Breast epithelium (tissue), 4 donors: ENCODE data around the gene MYO1C. TPM values are rescaled to one million over a fixed set of nuclear protein-coding genes. Genes with fewer than 3 reads are reported as not detected.
A peak's percentile ranks its signal among the peaks of the same experiment; 100 is the strongest.
"Not testable (repeated sequence)": the region's sequence is repeated elsewhere in the genome, so short reads cannot be mapped to it uniquely, and the experiment has no call there.

Experiments
- DNase-seq, 2 donors: peaks; one replicate each; pipeline ENCODE4 v3.0.0-alpha.2; 2019; ENCODE audit warnings: low spot score in 2 of 2
- H3K27ac ChIP-seq, 2 donors: fragments of 200-600 bp; sonication (generic) in 1 of 2; one replicate each; pipeline ENCODE4 v1.5.1; 2016 to 2019; ENCODE audit warnings: mild to moderate bottlenecking in 1 of 2
- H3K27me3 ChIP-seq, 2 donors: fragments of 200-600 bp; sonication (generic) in 1 of 2; one replicate each; pipeline versions ENCODE4 v1.5.1 to v1.6.0; 2017 to 2019; ENCODE audit warnings: control low read depth in 1 of 2, mild to moderate bottlenecking in 1 of 2
- H3K36me3 ChIP-seq: fragments of 200-600 bp; one replicate; pipeline ENCODE4 v1.5.1; 2019
- H3K4me1 ChIP-seq, 2 donors: fragments of 200-600 bp; sonication (generic); one replicate each; pipeline ENCODE4 v1.5.1; 2016 to 2019; ENCODE audit warnings: control low read depth in 1 of 2
- H3K4me3 ChIP-seq, 3 donors: fragments of 200-600 bp; sonication (generic); 1 replicate in 2 of 3; 2 replicates in 1 of 3; pipeline ENCODE4 v1.5.1; 2016 to 2019; ENCODE audit warnings: mild to moderate bottlenecking in 3 of 3, moderate library complexity in 2 of 3
- H3K9me3 ChIP-seq, 2 donors: fragments of 200-600 bp; sonication (generic) in 1 of 2; one replicate each; pipeline ENCODE4 v1.5.1; 2016 to 2019; ENCODE audit warnings: control low read depth in 1 of 2
- CTCF ChIP-seq, 3 donors: fragments of 450-650 bp; IDR thresholded peaks; one replicate each; pipeline ENCODE4 v1.5.1; 2016 to 2017; ENCODE audit warnings: antibody characterized with exemption in 3 of 3, mild to moderate bottlenecking in 3 of 3, moderate library complexity in 3 of 3
- POLR2A ChIP-seq: fragments of 450-650 bp; IDR thresholded peaks from one replicate; pipeline ENCODE4 v1.6.1; 2016; ENCODE audit warnings: antibody characterized with exemption, mild to moderate bottlenecking, moderate library complexity
- POLR2AphosphoS5 ChIP-seq, 3 donors: sonication (generic); formaldehyde crosslinking; IDR thresholded peaks; one replicate each; pipeline ENCODE4 v1.6.1; 2017; ENCODE audit warnings: antibody characterized with exemption in 3 of 3
- intact Hi-C: fragments of 100-400 bp; cut with DNase I; formaldehyde crosslinking; loops from one replicate; pipeline ENCODE4 v1.15.1; 2023; ENCODE audit warnings: low total_unique reads
- total RNA-seq, 3 donors: library from RNA; depleted of rRNA; stranded (reverse); fragments of >200 nt; gene quantifications; one replicate each; pipeline ENCODE4 v1.1.0, GENCODE V29; 2016

MYO1C gene
- total RNA-seq, 3 donors from 2014 or later, result 99.5 to 235 (median 137) TPM

DNA sequence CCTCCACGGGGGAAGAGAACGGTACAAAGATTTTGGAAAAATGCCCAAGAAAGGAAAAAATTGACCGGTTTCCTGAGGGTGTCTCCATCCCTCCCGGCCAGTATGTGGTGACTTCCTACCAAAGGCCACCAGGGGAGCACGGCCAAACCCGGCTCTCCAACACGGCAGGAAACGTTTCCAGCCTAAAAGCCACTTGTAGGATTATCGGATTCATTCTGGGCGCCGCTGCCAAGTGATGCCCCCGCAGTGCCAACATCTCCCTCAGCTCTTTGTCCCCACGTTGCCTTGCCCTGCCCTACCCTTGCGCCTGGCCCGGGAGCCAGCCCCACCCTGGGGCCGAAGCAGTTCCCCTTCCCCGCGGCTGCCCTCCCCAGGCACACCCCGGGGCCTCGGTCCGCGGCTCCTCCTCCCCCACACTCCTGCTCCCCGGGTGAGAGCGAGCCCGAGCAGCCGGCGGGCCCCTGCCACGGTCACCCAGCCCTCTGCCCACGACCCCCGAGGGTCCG, 37.1 kb downstream of the MYO1C start:
- Histone ChIP-seq H3K27me3 (no peaks in the 10 kb centered on the region), H3K4me1 (peaks cover 3 to 4% of the 10 kb centered on the region in 2 donors), H3K9me3 (no peaks in the 10 kb centered on the region), H3K36me3 (no peaks in the 10 kb centered on the region), H3K27ac (peak overlapping the region; percentile 97 to 99), H3K4me3 (peak overlapping the region; percentile 98 to 100 (median 100))
- no peak for TF ChIP-seq POLR2A
- TF ChIP-seq CTCF (IDR thresholded peaks at IDR 0.05), result peak; percentile 67 to 81 (median 74)
- peak in 1 of 3 donors; percentile 34 for TF ChIP-seq POLR2AphosphoS5 (IDR thresholded peaks at IDR 0.05)
- intact Hi-C loops, result no loop called here
- DNase-seq, result peak; percentile 70 to 71

- Histone ChIP-seq H3K4me1 (peaks cover 3 to 4% of the 10 kb centered on the region in 2 donors), H3K27ac (peak overlapping the region; percentile 97 to 99), H3K9me3 (no peaks in the 10 kb centered on the region), H3K4me3 (peak overlapping the region; percentile 98 to 100 (median 100)), H3K36me3 (no peaks in the 10 kb centered on the region), H3K27me3 (no peaks in the 10 kb centered on the region)
- no peak for DNase-seq
- intact Hi-C loops, result no loop called here
- no peak for TF ChIP-seq CTCF (IDR thresholded peaks at IDR 0.05)
- no peak for TF ChIP-seq POLR2A
Observed at GRCh38 chr17:1454541-1454940, 37.9 kb downstream of the MYO1C start.

DNA sequence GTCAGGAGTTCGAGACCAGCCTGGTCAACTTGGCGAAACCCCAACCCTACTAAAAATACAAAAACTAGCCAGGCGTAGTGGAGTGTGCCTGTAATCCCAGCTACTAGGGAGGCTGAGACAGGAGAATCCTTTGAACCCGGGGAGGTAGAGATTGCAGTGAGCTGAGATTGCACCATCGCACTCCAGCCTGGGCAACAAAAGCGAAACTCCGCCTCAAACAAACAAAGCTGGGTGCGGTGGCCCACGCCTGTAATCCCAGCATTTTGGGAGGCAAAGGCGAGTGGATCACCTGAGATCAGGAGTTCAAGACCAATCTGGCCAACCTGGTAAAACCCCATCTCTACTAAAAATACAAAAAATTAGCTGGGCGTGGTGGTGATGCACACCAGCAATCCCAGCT, 38.8 kb downstream of the MYO1C start:
- H3K4me1 ChIP-seq, intact Hi-C loops, H3K4me3 ChIP-seq, H3K27me3 ChIP-seq, H3K36me3 ChIP-seq, H3K27ac ChIP-seq, H3K9me3 ChIP-seq, DNase-seq: not testable (repeated sequence)

GRCh38 chr17:1452836-1453235, 39.6 kb downstream of the MYO1C start:
- Histone ChIP-seq H3K27me3 (no peaks in the 10 kb centered on the region), H3K4me1 (peaks cover 3 to 4% of the 10 kb centered on the region in 2 donors), H3K4me3 (no peak overlapping the region), H3K9me3 (no peaks in the 10 kb centered on the region), H3K27ac (peak overlapping the region in 1 of 2 donors; percentile 16), H3K36me3 (no peaks in the 10 kb centered on the region)
- intact Hi-C loops, result no loop called here
- TF ChIP-seq CTCF (IDR thresholded peaks at IDR 0.05) (no peak), POLR2A (no peak), POLR2AphosphoS5 (IDR thresholded peaks at IDR 0.05) (no peak)
- no peak for DNase-seq

DNA sequence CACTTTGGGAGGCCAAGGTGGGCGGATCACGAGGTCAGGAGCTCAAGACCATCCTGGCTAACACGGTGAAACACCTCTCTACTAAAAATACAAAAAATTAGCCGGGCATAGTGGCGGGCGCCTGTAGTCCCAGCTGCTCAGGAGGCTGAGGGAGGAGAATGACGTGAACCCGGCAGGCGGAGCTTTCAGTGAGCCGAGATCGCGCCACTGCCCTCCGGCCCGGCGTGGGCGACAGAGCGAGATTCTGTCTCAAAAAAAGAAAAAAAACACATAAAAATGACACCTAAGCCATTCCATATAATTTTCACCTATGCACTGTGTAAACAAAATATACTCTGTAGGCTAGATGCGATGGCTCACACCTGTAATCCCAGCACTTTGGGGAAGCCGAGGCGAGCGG, 42.2 kb downstream of the MYO1C start:
- H3K36me3 ChIP-seq, H3K27me3 ChIP-seq, H3K27ac ChIP-seq, H3K4me3 ChIP-seq, H3K4me1 ChIP-seq, intact Hi-C loops, H3K9me3 ChIP-seq, DNase-seq: not testable (repeated sequence)

- Histone ChIP-seq H3K27ac (no peak overlapping the region), H3K36me3 (no peaks in the 10 kb centered on the region), H3K9me3 (no peaks in the 10 kb centered on the region), H3K27me3 (no peaks in the 10 kb centered on the region), H3K4me1 (peaks cover 3 to 4% of the 10 kb centered on the region in 2 donors), H3K4me3 (no peak overlapping the region)
- TF ChIP-seq CTCF (IDR thresholded peaks at IDR 0.05) (no peak), POLR2A (no peak)
- DNase-seq, result no peak
- intact Hi-C loops, result no loop called here
Observed at GRCh38 chr17:1449412-1449967, 43.0 kb downstream of the MYO1C start.
